H1 (cell line): ENCODE results near the gene NRM. TPM values are rescaled to one million over a fixed set of nuclear protein-coding genes. Genes with fewer than 3 reads are reported as not detected.

Source experiments
- CTCF ChIA-PET: fragments of 300-600 bp; sonication (Branson Sonifier 250); formaldehyde crosslinking; loops from one replicate; lab custom pipeline; 2021; ENCODE audit not compliant: partially characterized antibody; lab: Charles Lee
- POLR2A ChIA-PET: fragments of 300-600 bp; sonication (Branson Sonifier 250); formaldehyde crosslinking; loops from one replicate; lab custom pipeline; 2021; ENCODE audit warnings: inconsistent platforms; ENCODE audit not compliant: partially characterized antibody; lab: Charles Lee
- DNase-seq, 2 experiments: peaks; one replicate each; pipeline versions ENCODE4 v3.0.0 to v3.0.0-alpha.2; 2010 to 2022; ENCODE audit warnings: low spot score in 2 of 2, low read depth in 1 of 2, mixed read lengths in 1 of 2
- FAIRE-seq: peaks from 2 replicates; lab custom pipeline; 2011; peaks lifted over from hg19 to GRCh38; lab: Jason Lieb, UNC
- H2AFZ ChIP-seq: 2 replicates; pipeline ENCODE4 v1.8.1; 2012; ENCODE audit warnings: low read length, inconsistent platforms
- H2AK5ac ChIP-seq: 2 replicates; pipeline ENCODE4 v1.6.1; 2013; ENCODE audit warnings: low read depth, low read length
- H2BK120ac ChIP-seq: replicated peaks from 2 replicates; pipeline ENCODE3; 2013; ENCODE audit warnings: low read depth, low read length, inconsistent platforms
- H2BK12ac ChIP-seq: 2 replicates; pipeline ENCODE4 v1.6.1; 2013; ENCODE audit warnings: low read depth, low read length
- H2BK15ac ChIP-seq: 2 replicates; pipeline ENCODE4 v1.6.1; 2013; ENCODE audit warnings: low read length
- H2BK20ac ChIP-seq: 2 replicates; pipeline ENCODE4 v1.6.1; 2013; ENCODE audit warnings: low read length
- H2BK5ac ChIP-seq: 2 replicates; pipeline ENCODE4 v1.6.1; 2013; ENCODE audit warnings: low read depth, low read length
- H3K14ac ChIP-seq: 2 replicates; pipeline ENCODE4 v1.6.1; 2013; ENCODE audit warnings: inconsistent platforms; ENCODE audit not compliant: insufficient read length
- H3K18ac ChIP-seq: 2 replicates; pipeline ENCODE4 v1.6.1; 2013; ENCODE audit warnings: low read length; ENCODE audit errors: extremely low read depth
- H3K23ac ChIP-seq: 2 replicates; pipeline ENCODE4 v1.6.1; 2013; ENCODE audit warnings: inconsistent platforms; ENCODE audit not compliant: insufficient read length
- H3K23me2 ChIP-seq: 2 replicates; pipeline ENCODE4 v1.6.1; 2013; ENCODE audit warnings: low read depth, low read length
- H3K27ac ChIP-seq: 2 replicates; pipeline ENCODE4 v1.6.1; 2011; ENCODE audit warnings: low read depth, low read length, inconsistent platforms
- H3K27me3 ChIP-seq, 4 experiments: replicated peaks in 1 of 4; 1 replicate in 1 of 4; 2 replicates in 3 of 4; pipeline versions ENCODE4 v1.6.1 to v1.8.1; 2011 to 2013; ENCODE audit warnings: low read length in 3 of 4, mild to moderate bottlenecking in 3 of 4, inconsistent platforms in 2 of 4, mixed read lengths in 2 of 4, moderate library complexity in 1 of 4; ENCODE audit not compliant: control insufficient read depth in 3 of 4, insufficient read depth in 3 of 4; ENCODE audit errors: extremely low read depth in 1 of 4
- H3K36me3 ChIP-seq, 4 experiments: 2 replicates each; pipeline versions ENCODE4 v1.6.1 to v1.8.1; 2011 to 2013; ENCODE audit warnings: mild to moderate bottlenecking in 4 of 4, low read length in 3 of 4, moderate library complexity in 2 of 4, control low read depth in 1 of 4, inconsistent platforms in 1 of 4; ENCODE audit not compliant: insufficient read depth in 4 of 4, control insufficient read depth in 2 of 4
- H3K4ac ChIP-seq: replicated peaks from 2 replicates; pipeline ENCODE3; 2013; ENCODE audit warnings: low read length, low read depth, mixed read lengths, inconsistent platforms; ENCODE audit not compliant: insufficient read length
- H3K4me1 ChIP-seq, 4 experiments: replicated peaks in 1 of 4; 1 replicate in 1 of 4; 2 replicates in 3 of 4; pipeline versions ENCODE4 v1.6.1 to v1.8.1; 2011 to 2013; ENCODE audit warnings: low read length in 3 of 4, inconsistent platforms in 2 of 4, mixed read lengths in 1 of 4; ENCODE audit not compliant: insufficient read depth in 4 of 4, control insufficient read depth in 3 of 4
- H3K4me2 ChIP-seq, 2 experiments: 2 replicates each; pipeline versions ENCODE4 v1.6.1 to v1.8.1; 2011 to 2013; ENCODE audit warnings: low read depth in 2 of 2, low read length in 2 of 2, control low read depth in 1 of 2, inconsistent platforms in 1 of 2, mild to moderate bottlenecking in 1 of 2; ENCODE audit not compliant: insufficient read depth in 1 of 2
- H3K4me3 ChIP-seq, 4 experiments: fragments of 200-600, 300-600 bp in 1 of 4; sonication (generic), shearing (Covaris generic), sonication (Bioruptor Twin) in 1 of 4; 2 replicates each; pipeline versions ENCODE4 v1.5.1 to v1.8.1; 2011 to 2016; ENCODE audit warnings: low read length in 4 of 4, low read depth in 3 of 4, control low read depth in 2 of 4, inconsistent platforms in 2 of 4, mild to moderate bottlenecking in 2 of 4, mixed read lengths in 1 of 4, moderate library complexity in 1 of 4; ENCODE audit not compliant: insufficient read depth in 2 of 4; ENCODE audit errors: extremely low read depth in 1 of 4
- H3K56ac ChIP-seq: replicated peaks from 2 replicates; pipeline ENCODE3; 2013; ENCODE audit warnings: low read depth, mild to moderate bottlenecking, mixed read lengths, low read length, inconsistent platforms; ENCODE audit not compliant: insufficient read length
- H3K79me1 ChIP-seq: 2 replicates; pipeline ENCODE4 v1.6.1; 2013; ENCODE audit warnings: low read depth, low read length, control low read depth
- H3K79me2 ChIP-seq, 2 experiments: 2 replicates each; pipeline versions ENCODE4 v1.6.1 to v1.8.1; 2012 to 2013; ENCODE audit warnings: low read length in 2 of 2, mild to moderate bottlenecking in 2 of 2, inconsistent platforms in 1 of 2; ENCODE audit not compliant: insufficient read depth in 2 of 2, control insufficient read depth in 1 of 2
- H3K9ac ChIP-seq, 4 experiments: replicated peaks in 1 of 4; 1 replicate in 1 of 4; 2 replicates in 3 of 4; pipeline versions ENCODE4 v1.6.1 to v1.8.1; 2011 to 2013; ENCODE audit warnings: low read depth in 3 of 4, low read length in 3 of 4, control low read depth in 2 of 4, mild to moderate bottlenecking in 2 of 4, moderate library complexity in 2 of 4, inconsistent platforms in 1 of 4; ENCODE audit errors: extremely low read depth in 1 of 4
- H3K9me3 ChIP-seq, 2 experiments: 2 replicates each; pipeline versions ENCODE4 v1.6.1 to v1.8.1; 2012 to 2013; ENCODE audit warnings: mild to moderate bottlenecking in 2 of 2, moderate library complexity in 2 of 2, control low read depth in 1 of 2, inconsistent platforms in 1 of 2, low read depth in 1 of 2, low read length in 1 of 2, mixed read lengths in 1 of 2; ENCODE audit not compliant: insufficient read depth in 2 of 2
- H4K20me1 ChIP-seq, 2 experiments: replicated peaks in 1 of 2; 2 replicates each; pipeline versions ENCODE3 to v1.8.1; 2011 to 2013; ENCODE audit warnings: inconsistent platforms in 2 of 2, low read length in 2 of 2, mild to moderate bottlenecking in 1 of 2; ENCODE audit not compliant: insufficient read depth in 2 of 2, control insufficient read depth in 1 of 2
- H4K5ac ChIP-seq: 2 replicates; pipeline ENCODE4 v1.6.1; 2013; ENCODE audit warnings: low read length, low read depth, mixed read lengths, inconsistent platforms; ENCODE audit not compliant: insufficient read length
- H4K8ac ChIP-seq: 2 replicates; pipeline ENCODE4 v1.8.0; 2013; ENCODE audit warnings: mild to moderate bottlenecking, moderate library complexity, low read length, inconsistent platforms; ENCODE audit not compliant: insufficient read depth; ENCODE audit errors: extremely low read depth
- H4K91ac ChIP-seq: replicated peaks from 2 replicates; pipeline ENCODE3; 2013; ENCODE audit warnings: low read length, mixed read lengths, inconsistent platforms; ENCODE audit not compliant: insufficient read length
- EZH2 ChIP-seq: fragments of 200-600 bp; sonication (generic); IDR thresholded peaks from 2 replicates; pipeline ENCODE4 v1.7.1; 2012; ENCODE audit warnings: low read depth, mild to moderate bottlenecking, moderate library complexity, low read length, inconsistent platforms; ENCODE audit not compliant: severe bottlenecking
- JUN ChIP-seq: IDR thresholded peaks from 2 replicates; pipeline ENCODE4 v1.6.1; 2011; ENCODE audit warnings: low read depth, mild to moderate bottlenecking, improper control_type of control experiment, low read length
- POLR2AphosphoS5 ChIP-seq: IDR thresholded peaks from 2 replicates; pipeline ENCODE4 v1.6.1; 2011; ENCODE audit warnings: low read depth, low read length
- RNF2 ChIP-seq: fragments of 200-900, 300-1000 bp; sonication (generic); IDR thresholded peaks from 2 replicates; pipeline ENCODE4 v1.7.1; 2016; ENCODE audit warnings: borderline replicate concordance, low read depth, mild to moderate bottlenecking, antibody characterized with exemption, low read length; ENCODE audit not compliant: poor library complexity, severe bottlenecking; ENCODE audit errors: missing control alignments
- SAP30 ChIP-seq: fragments of 300-600 bp; sonication (generic); IDR thresholded peaks from 2 replicates; pipeline ENCODE4 v1.7.1; 2012; ENCODE audit warnings: low read length, moderate library complexity, mild to moderate bottlenecking, inconsistent platforms; ENCODE audit not compliant: insufficient read depth, insufficient replicate concordance
- TAF7 ChIP-seq: optimal IDR thresholded peaks from 2 replicates; pipeline ENCODE3; 2011; ENCODE audit warnings: low read depth, mild to moderate bottlenecking, inconsistent platforms, low read length, moderate library complexity, borderline replicate concordance
- WGBS, 2 experiments: shearing (Covaris generic) in 1 of 2; methylation state at CpG; one replicate each; pipeline versions ENCODE4 v1.1.6 to v1.1.7; 2013 to 2015; ENCODE audit warnings: low lambda C conversion rate in 2 of 2, mixed read lengths in 2 of 2, inconsistent platforms in 1 of 2, low coverage in 1 of 2, missing lambda C conversion rate in 1 of 2; ENCODE audit not compliant: insufficient replicate concordance in 2 of 2, insufficient coverage in 1 of 2, insufficient read length in 1 of 2; ENCODE audit errors: extremely low coverage in 1 of 2, missing lambda C conversion rate in 1 of 2; 5-methylcytosine and 5-hydroxymethylcytosine counted together
- polyA plus RNA-seq, 7 experiments: library from polyadenylated mRNA; depleted of rRNA in 3 of 7; stranded (reverse) in 5 of 7; unstranded in 2 of 7; fragments of >200 nt in 5 of 7; fragments of 200-250 nt in 2 of 7; gene quantifications; 1 replicate in 5 of 7; 2 replicates in 1 of 7; 4 replicates in 1 of 7; pipeline versions ENCODE4 v1.2.1 to v1.2.3, GENCODE V29; 2011 to 2013; ENCODE audit warnings: missing spikeins in 2 of 7, mixed read lengths in 2 of 7
- total RNA-seq: library from RNA; stranded (reverse); fragmentation: NEBNext Ultra II Directional; extraction: Animal tissue kit (Norgen Biotek cat#: 25700); gene quantifications from 2 replicates; pipeline ENCODE4 v1.2.1, GENCODE V29; 2021

The NRM gene
- total and polyA plus RNA-seq, 2 of the 8 experiments (the other 6 are each of a cell fraction or from before 2014, with no cell fraction given) = 27.3 to 50.4 TPM

GRCh38 chr6:30640481-30640880 lies 50.3 kb downstream of the NRM start:
- H4K91ac ChIP-seq = no peak overlapping the region
- H3K36me3 ChIP-seq = peaks cover 8 to 19% (median 13%) of the 10 kb centered on the region in 4 experiments
- POLR2A ChIA-PET = interaction anchor here (0.6 to 3.2 kb wide), 13 partner anchors 8 to 101 kb away, joined by 3 to 27 read pairs (median 4); partner anchors contain the start of gene DHX16
- H3K14ac ChIP-seq = no peak overlapping the region
- no peak overlapping the region for H2BK5ac ChIP-seq
- FAIRE-seq = no peak
- H2BK15ac ChIP-seq = no peak overlapping the region
- H4K5ac ChIP-seq = no peak overlapping the region
- H3K18ac ChIP-seq = no peak overlapping the region
- H3K4me1 ChIP-seq = no peaks in the 10 kb centered on the region
- H3K4me3 ChIP-seq = no peak overlapping the region
- no peak overlapping the region for H3K4me2 ChIP-seq
- H4K8ac ChIP-seq = no peak overlapping the region
- no peaks in the 10 kb centered on the region for H3K27me3 ChIP-seq
- no peak overlapping the region for H2BK120ac ChIP-seq
- H3K9ac ChIP-seq = no peak overlapping the region
- no peak overlapping the region for H2AFZ ChIP-seq
- CTCF ChIA-PET = interaction anchor here (0.8 to 1.4 kb wide), 4 partner anchors 14 to 95 kb away, joined by 3 to 5 read pairs (median 3); partner anchors contain the start of gene ATAT1
- no peak overlapping the region for H3K27ac ChIP-seq
- H3K23me2 ChIP-seq = no peaks in the 10 kb centered on the region; the same call in 1 of the 2 replicates
- H2AK5ac ChIP-seq = no peak overlapping the region
- peaks cover 0 to 1% of the 10 kb centered on the region in 2 experiments; a peak in 2 of 4 replicates for H3K79me2 ChIP-seq
- peaks cover 0 to 2% of the 10 kb centered on the region in 2 experiments for H4K20me1 ChIP-seq
- no peak overlapping the region for H3K4ac ChIP-seq
- no peak overlapping the region for H3K56ac ChIP-seq
- H3K9me3 ChIP-seq = no peaks in the 10 kb centered on the region
- H3K23ac ChIP-seq = no peak overlapping the region
- TF ChIP-seq EZH2 (no peak), TAF7 (no peak), RNF2 (no peak), SAP30 (no peak), JUN (no peak), POLR2AphosphoS5 (no peak)
- DNase-seq = no peak
- peaks cover 2% of the 10 kb centered on the region; the same call in 1 of the 2 replicates for H3K79me1 ChIP-seq
- H2BK12ac ChIP-seq = no peak overlapping the region
- 94% methylated on average over 10 of the region's 10 CpGs; no CpG with 5 or more reads in 1 of the 2 experiments for WGBS, 2 experiments
- H2BK20ac ChIP-seq = no peak overlapping the region
